GM21619 (cell line): ENCODE measurements around the gene SP2.

Experiments used
- ATAC-seq: cut with Tn5 transposase; IDR thresholded peaks from one replicate; pipeline ENCODE4 v1.9.1; 2021; ENCODE audit not compliant: unreplicated experiment

SP2 gene

GRCh38 chr17:47946929-47947397 lies 50.9 kb downstream of the SP2 start:
- ATAC-seq, result no peak

GRCh38 chr17:47948706-47949196 lies 52.7 kb downstream of the SP2 start:
- ATAC-seq, result no peak

- peak; percentile 60 for ATAC-seq
These were observed 53.2 kb downstream of the SP2 start for GRCh38 chr17:47949197-47949759.

GRCh38 chr17:47949946-47950345 lies 53.9 kb downstream of the SP2 start:
- ATAC-seq, result no peak

- no peak for ATAC-seq
These were observed 54.4 kb downstream of the SP2 start for GRCh38 chr17:47950448-47950847.

- no peak for ATAC-seq
These were observed 56.4 kb downstream of the SP2 start for GRCh38 chr17:47952171-47953021.

- ATAC-seq, result no peak
These were observed 57.9 kb downstream of the SP2 start for GRCh38 chr17:47953909-47954308.

- no peak for ATAC-seq
These were observed 59.7 kb downstream of the SP2 start for GRCh38 chr17:47955497-47956461.

- no peak for ATAC-seq
These were observed 61.0 kb downstream of the SP2 start for GRCh38 chr17:47956791-47957590.

- ATAC-seq, result no peak
These were observed 61.8 kb downstream of the SP2 start, which contains the start of gene PRR15L for GRCh38 chr17:47957591-47958490. Gene PRR15L (minus strand): TSS chr17:47957883. CDS start chr17:47953234, 4,649 bp downstream.

GRCh38 chr17:47959825-47960655 lies 64.0 kb downstream of the SP2 start:
- no peak for ATAC-seq

GRCh38 chr17:47961406-47961805 lies 65.4 kb downstream of the SP2 start:
- ATAC-seq, result no peak

GRCh38 chr17:47962901-47963300 lies 66.9 kb downstream of the SP2 start:
- no peak for ATAC-seq

- no peak for ATAC-seq
These were observed 68.8 kb downstream of the SP2 start for GRCh38 chr17:47964856-47965255.

GRCh38 chr17:47966079-47966519 lies 70.1 kb downstream of the SP2 start:
- no peak for ATAC-seq

- no peak for ATAC-seq
These were observed 71.7 kb downstream of the SP2 start for GRCh38 chr17:47967607-47968252.

- ATAC-seq, result no peak
These were observed 72.8 kb downstream of the SP2 start for GRCh38 chr17:47968836-47969235.
